HG02610 (cell line): Measurements from ENCODE around the gene CABP4.
"Not testable (repeated sequence)": the region's sequence is repeated elsewhere in the genome, so short reads cannot be mapped to it uniquely, and the experiment has no call there.

Experiments used
- ATAC-seq: cut with Tn5 transposase; IDR thresholded peaks from one replicate; pipeline ENCODE4 v1.9.1; 2021; ENCODE audit warnings: mild to moderate bottlenecking, moderate library complexity; ENCODE audit not compliant: unreplicated experiment

CABP4 gene

DNA sequence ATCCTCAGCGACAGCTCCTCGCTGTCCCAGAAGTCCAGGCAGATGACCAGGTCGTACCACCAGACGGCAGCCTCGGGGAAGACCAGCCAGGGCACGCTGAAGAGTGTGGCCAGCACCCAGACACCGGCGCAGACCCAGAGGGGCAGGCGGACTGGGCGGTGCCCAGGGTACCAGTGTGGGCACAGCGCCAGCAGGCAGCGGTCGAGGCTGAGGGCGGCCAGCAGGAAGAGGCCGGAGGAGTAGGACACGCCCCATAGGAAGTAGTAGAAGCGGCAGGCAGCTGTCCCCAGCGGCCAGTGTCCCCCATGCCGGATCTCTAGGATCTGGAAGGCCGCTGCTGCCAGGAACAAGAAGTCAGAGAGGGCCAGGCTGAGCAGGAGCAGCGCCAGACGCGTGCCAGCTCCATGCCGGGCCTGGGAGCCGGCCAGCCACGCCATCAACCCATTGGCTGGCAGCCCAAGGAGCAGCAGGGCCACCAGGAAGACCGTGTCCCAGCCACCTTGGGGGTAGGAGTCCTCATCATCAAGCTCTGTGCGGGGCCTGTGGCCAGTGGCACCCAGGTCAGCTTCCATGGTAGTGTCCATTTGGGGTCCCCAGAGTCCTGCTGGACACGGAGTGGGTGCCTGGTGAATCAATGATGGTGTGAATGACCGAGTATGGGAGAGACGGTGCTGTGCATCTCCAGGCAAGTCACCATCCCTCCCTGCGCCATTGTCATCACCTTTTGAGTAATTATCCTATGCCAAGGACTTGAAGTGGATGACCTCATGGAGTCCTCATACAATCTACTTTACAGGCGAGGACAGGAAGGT is 2.8 kb upstream of the CABP4 start, which contains the start of gene GPR152:
GPR152 (minus strand) TSS at position 589 of the 812 bp plus-strand sequence; CDS start at position 584, 5 bp downstream.
- ATAC-seq, result no peak

DNA sequence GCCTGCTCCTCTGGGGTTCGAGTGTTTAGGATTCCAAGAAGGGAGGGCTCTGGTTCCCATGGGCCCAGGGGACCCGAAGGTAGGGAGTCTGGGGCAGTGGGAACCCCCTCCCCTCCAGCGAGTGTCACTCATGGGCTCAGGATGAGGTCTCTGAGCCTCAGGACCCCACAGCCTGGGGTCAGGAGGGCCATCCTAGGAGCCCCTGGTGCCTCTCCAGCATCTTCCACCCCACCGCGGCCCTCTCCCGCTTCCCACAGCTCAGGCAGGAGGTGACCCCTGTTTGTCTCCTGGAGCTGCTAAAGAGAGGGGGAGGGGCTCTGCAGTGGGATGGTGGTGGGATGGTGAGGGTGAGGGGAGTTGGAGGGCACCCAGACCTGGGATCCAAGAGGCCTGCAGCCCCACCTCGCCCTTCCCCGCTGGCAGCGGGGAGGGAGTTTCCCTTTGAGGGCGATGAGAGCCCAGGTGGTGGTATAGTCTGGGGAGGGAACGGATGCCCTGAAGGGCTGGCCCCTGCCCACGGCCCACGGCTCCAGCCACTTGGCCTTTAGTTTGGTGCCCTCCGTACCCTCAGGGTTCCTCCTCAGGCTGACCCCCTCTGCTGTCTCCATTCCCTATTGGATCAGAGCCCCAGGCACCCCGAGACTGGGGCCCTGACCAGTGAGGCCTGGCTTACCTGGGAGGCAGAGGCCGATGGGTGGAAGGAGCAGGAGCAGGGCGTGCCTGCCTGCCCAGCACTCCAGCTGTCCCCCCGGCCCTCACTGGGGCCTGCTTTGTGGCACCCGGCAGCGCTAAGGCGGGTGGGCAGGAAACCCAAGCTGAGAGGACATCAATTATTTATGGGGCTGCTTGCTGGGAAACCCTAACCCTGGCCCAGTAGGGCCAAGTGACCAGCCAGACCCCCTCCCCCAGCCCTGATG is 1.1 kb upstream of the CABP4 start:
- ATAC-seq, result no peak

DNA sequence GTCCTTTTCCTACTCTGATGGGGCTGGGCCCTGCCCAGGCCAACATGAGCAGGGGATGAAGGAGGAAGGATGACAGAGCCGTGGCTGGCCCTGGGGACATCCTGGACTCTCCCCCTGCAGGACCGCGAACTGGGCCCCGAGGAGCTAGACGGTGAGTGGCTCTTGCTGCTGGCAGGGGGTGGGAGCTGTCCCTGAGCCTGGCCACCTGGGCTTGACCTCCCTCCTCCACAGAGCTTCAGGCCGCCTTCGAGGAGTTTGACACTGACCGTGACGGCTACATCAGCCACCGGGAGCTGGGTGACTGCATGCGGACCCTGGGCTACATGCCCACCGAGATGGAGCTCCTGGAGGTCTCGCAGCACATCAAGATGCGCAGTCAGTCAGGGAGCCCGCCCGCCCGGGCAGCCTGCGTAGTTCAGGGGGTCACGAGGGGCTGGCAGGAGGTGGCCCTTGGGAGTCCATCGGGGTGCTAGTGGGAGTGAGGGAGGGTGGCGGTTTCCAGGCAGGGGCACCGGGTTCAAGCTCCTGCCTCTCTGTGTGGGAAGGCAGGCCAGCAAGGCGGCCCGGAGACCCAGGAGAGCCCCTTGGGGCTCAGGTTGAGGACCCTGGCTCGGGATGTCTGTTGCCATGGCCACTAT is 1.0 kb downstream of the CABP4 start:
- ATAC-seq, result no peak

DNA sequence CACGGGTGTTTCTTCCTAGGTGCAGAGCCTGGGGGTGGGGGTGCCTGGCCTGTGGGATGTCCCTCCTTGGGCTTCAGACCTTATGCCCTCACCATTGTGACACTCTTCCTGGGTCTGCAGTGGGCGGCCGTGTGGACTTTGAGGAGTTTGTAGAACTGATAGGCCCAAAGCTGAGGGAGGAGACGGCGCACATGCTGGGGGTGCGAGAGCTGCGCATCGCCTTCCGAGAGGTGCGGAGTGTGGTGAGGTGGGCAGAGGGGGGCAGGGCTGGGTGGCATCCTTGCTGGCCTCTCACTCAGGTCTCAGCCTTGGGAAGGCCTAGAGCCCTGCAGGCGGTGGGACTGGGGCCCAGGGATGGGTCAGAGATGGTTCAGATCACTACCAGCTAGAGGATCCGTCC is 2.3 kb downstream of the CABP4 start:
- no peak for ATAC-seq

DNA sequence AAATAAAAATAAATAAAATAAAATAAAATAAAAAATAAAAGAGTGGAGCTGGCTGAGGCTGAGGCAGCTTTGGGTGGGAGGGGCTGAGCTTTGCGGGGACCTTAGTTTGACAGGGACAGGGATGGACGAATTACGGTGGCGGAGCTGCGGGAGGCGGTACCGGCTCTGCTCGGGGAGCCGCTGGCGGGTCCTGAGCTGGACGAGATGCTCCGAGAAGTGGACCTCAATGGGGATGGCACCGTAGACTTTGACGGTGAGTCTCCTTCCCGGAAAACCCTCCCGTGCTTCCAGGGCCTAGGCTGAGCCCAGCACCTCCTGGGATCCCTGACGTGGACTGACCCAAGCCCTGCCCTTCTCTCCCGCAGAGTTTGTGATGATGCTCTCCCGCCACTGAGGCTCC is 3.1 kb downstream of the CABP4 start:
- no peak for ATAC-seq

DNA sequence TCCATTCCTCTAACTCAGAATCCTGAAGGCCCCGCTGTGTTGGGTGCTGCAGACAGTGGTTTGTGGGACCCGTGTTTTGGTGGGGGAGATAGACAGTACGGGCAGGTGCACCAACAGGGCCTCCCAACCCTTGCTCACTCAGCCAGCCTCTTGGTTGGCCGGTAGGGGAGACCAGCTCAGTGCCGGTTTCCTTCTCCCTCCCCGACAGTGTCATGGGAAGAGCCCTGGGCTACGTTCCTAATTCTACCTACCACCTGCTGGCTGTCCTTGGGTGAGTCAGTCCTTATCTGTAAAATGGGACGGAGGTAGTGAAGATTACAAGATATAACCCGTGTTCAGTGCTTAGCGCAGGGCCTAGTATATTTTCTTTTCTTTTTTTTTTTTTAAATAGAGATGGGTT is 8.0 kb downstream of the CABP4 start:
- ATAC-seq, result no peak

DNA sequence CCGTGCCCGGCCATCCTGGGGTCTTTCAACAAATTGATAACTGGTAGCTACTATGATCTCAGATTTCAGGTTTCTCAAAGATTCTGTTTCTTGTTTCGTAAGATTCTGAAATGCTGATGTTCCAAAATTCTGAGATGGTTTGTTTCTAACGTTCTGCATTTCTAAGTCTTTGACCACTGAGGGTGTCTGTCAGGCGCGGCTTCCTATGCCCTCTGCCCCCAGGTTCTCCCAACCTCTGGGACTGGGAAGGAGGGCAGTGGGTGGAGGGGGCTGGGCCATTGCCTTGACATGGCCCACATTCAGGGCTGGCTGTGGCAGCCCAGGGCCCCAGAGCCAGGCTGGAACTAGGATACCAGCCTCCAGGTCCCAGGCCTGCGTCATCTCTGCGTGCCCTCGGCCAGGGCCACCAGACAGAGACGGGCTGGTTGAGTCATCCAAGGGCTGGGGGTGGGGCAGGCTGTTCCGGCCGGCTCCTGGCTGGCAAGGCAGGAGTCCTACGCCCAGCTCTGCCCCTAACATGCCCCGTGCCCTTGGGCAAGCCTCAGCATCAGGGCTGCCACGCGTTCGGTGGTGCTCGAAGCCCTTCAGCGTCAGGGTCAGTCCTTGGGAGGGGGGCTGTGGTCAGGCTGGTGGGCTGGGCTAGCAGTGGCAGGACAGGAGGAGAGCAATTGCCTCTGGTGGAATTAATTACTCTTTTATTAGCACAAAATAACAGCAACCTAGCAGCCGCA is 8.7 kb downstream of the CABP4 start:
- no peak for ATAC-seq

DNA sequence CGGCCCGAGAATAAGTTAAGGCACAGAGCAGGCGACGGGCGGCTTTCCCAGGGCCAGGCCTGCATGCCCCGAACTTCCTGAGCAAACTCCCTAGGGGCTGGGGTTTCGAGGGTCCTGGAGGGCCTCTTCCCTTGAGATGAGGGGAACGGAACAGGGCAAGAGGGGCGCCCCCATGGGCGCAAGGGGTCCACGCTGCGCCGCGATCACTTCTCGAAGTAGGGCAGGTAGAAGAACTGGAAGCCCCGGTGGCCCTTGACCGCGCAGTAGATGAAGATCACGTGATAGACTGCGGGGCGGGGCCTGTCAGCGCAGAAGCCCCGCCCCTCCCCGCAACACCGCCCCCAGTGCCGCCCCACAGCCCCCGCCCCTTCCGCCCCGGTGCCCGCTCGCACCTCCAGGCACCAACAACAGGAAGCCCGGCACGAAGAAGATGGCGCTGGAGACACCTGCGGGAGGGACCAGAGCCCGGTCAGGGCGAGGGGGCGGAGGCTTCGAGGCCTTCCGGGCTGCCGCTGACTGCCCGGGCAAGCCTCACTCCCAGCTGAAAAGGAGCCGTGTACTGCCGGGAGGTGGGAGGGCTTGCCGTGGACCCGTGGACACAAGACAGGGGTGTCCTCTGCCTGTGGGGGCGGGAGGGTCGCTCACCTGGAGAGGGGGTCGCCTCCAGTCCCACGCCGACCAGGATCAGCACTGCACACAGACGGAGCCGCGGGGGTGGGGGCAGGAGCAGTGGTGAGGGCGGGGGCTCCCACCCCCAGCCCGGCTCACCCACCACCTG is 9.4 kb downstream of the CABP4 start:
- peak; percentile 61 for ATAC-seq

DNA sequence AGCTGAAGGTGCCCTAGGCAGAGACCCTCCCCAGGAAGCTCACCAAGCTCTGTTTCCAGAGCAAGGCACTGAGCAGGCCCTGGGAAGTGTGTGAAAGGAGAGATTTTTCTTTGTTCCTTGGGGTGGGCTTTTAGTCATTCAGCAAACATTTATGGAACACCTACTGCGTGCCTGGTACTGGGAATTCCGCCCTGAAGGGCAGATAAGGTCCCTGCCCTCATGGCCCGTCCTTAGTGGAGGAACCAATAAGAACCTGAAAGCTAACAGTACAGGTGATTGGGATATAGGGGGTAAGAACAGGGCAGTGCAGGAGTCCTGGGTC is 10.0 kb downstream of the CABP4 start:
- ATAC-seq, result no peak

DNA sequence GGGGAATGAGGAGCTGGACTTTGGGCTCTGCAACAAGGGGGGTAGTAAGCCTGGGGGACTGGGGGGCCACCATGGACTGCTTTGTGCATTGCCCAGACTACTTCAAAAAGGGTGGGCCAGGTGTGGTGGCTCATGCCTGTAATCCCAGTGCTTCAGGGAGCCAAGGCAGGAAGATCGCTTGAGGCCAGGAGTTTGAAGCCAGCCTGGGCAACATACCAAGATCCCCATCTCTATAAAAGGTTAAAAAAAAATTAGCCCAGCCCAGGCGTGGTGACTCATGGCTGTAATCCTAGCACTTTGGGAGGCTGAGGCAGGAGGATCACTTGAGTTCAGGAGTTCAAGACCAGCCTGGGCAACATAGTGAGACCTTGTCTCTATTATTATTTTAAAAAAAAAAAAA is 10.4 kb downstream of the CABP4 start:
- not testable (repeated sequence) for ATAC-seq

DNA sequence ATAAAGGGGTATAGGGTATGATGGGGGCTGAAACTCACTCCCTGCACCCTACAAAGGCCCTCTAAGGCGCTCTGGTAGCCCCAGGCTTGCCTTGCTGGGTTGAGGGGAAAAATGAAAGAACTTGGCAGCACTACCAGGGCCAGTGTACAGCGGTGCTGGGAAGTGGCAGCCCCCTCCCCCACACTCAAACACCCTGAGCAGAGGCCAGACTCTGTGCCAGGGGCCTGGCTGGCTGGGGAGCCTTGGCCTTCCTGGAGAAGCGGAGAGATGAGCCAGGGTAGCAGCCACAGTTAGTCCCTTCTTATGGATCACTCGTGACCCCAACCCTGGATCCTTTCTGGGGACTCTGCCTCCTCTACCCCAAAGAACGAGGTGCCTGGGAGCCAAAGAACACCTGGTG is 11.2 kb downstream of the CABP4 start:
- ATAC-seq, result no peak

DNA sequence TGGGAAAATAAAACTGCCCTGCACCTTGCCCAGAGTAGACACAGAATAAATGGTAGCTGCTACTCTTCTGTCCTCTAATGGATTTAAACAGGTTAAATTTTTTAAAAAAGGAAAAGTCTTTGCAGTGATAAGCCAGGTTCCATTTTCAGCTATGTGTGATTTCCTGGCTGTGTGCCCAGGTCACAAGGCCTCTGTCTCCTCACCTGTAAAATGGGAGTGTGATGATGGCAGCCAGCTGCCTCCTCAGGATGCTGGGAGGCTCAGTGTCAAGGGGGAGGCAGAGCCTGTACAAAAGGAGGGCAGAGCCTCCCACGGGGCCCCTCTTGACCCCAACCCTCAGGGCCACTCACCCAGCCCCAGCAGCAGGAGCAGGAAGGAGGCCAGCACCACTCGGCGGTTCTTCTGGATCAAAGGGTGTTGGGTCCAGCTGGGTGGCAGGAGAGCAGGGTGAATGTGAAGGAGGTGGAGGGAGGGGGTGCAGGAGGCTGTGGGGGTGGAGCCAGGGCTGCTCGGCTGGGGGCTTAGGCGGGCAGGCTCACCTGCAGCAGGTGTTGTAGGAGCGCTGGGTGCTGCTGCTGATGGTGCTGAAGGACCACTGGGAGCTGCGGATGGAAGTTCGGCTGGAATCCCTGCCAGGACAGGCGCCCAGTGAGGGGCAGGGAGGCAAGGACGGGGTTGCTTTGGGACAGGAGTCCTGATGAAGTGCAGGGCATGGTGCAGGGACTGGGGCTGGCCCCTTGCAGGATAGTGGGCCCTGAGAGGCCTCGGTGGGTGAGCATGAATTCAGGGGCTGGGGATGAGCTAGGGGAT is 12.0 kb downstream of the CABP4 start:
- no peak for ATAC-seq

DNA sequence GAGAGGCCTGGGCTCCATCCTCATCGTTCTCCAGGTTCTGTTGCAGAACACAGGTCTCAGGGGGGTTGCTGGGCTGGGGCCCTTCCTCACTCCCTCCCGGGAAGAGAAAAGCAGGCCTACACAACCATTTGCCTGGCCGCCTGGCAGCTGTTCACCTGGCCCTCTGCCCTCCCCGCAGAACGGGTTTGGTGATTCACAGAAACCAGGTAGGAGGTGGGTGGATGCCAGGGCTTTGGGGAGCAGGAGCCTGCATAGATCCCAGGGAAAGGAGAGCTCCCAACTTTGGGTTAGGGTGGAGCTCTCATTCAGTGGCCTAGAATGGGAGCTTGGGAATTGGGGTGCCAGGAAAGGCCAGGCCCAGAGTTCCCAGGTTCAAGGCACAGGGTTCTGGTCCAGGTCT is 12.9 kb downstream of the CABP4 start:
- no peak for ATAC-seq

DNA sequence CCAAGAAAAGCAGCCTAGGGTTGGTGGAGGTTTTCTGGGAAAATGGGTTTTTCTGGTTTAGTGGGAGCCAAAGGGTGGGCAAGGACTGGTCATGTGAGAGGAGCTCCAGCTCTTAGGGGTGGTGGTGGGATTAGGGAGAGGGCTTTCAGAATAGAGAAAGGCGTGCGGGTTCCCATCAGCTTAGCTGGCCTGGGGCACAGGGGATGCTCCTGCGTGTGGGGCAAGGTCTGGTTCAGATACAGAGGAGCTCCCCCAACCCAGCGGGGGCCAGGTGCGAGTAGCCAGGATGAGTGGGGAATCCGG is 13.3 kb downstream of the CABP4 start:
- no peak for ATAC-seq

DNA sequence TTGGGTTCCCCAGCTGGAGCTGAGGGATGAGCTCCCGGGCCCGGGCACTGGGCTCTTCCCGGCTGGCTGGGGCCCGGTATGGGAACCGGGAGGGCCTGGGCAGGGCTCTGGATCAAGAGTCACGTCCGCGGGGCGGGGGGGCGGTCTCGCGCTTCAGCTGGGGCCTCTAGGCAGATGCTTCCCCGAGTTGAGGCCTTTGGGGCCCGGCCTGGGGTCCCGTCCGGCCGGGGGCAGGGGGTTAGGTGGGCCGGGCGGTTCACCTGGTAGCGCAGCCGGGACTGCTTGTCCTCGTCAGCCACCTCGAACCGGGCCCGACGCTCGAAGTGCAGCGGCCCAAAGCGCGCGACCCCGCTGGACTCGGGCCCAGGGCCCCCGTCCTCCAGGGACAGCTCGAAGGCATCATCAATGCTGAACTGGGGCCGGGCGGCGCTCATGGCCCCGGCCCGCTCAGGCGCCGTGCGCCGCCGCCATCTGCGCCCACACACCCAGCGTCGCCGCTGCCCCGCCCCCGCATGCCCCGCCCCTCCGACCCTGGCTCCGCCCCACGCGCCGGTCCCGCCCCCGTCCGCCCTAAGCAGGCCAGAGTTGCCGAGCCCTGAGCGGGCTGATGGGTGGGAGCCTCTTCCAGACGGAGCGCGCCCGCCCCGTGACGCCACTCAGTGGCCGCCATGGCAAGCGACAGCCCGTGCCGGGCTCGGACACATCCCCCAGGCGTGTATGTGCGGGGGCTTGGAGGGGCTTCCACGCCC is 13.8 kb downstream of the CABP4 start, which contains the start of gene TMEM134:
TMEM134 (minus strand) TSS at position 493 of the 749 bp plus-strand sequence; CDS start at position 434, 59 bp downstream.
- ATAC-seq, result peak; percentile 69

DNA sequence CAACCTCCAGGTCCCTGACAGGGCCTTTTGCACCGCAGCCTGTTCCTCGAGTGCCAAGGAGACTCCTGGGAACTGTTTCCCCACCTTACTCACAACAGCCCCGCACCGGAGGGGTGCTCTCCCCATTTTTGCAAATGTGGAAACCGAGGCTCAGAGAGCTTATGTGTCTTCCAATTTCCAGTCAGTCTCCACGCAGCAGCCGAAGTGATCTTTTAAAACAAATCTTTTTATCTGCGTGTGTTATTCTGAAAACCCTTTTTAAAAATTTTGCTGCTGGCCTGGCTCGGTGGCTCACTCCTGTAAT is 14.3 kb downstream of the CABP4 start:
- no peak for ATAC-seq

DNA sequence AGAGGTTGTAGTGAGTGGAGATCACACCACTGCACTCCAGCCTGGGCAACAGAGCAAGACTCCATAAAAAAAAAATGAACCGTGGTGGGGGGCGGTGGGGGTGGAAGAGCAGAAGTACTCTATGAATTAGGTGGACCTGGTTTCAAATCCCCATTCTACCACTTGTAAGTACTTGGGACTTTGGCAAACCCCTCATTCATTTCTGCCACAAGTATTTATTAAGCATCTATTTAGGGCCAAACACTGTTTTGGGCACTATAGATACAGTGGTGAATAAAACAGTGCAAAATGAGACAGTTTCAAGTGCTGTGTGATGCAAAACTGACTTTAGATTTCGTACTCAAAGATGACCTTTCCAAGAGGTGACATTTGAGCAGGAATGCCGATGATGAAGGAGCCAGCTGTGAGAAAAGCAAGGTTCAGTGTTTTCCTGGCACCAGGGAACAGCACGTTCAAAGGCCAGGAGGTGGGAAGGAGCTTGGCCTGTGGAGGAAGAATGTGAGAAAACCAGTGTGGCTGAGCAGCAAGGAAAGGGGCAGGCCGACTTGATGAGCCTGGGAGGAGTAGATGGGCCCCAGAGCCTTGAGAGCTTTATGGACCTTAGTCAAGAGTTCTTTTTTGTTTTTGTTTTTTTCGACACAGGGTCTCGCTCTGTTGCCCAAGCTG is 15.3 kb downstream of the CABP4 start:
- ATAC-seq, result no peak

DNA sequence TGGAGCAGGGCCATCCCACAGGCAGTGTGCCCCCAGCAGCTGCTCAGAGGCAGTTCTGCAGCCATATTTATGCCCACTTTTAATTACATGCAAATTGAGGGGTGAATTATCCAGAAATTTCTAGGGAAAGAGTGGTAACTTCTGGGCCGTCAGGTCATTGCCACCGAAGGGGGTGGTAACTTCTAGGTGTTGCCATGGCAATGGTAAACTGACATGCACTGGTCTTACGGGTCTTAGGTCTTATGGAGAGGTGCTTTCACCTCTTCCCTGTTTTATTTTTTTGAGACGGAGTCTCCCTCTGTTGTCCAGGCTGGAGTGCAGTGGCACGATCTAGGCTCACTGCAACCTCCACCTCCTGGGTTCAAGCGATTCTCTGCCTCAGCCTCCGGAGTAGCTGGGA is 17.7 kb downstream of the CABP4 start:
- no peak for ATAC-seq
